Amniotic epithelial cell (primary cell): ENCODE results near the gene VGLL4.
"Not testable (repeated sequence)": the region's sequence is repeated elsewhere in the genome, so short reads cannot be mapped to it uniquely, and the experiment has no call there.

Experiments used
- DNase-seq: peaks from one replicate; pipeline ENCODE4 v3.0.0-alpha.2; 2010; ENCODE audit warnings: low read depth

The VGLL4 gene

DNA sequence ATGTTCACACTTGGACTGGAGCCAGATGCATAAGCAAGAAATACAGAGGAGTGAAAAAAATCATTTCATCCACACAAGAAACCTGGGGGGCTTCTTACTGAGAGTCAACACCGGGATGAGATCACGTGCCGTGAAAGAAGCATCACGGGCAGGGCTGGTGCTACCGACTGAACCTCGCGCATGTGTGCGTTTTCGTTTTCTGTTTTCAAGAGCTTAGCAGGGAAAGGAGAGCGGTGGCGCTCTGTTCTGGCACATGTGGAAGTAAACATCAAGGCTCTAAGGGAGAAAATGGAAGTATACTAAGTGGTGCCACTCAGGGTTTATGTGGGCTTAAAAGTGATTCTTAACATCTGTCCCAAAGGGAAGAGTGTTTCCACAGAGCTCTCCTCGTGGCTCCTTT is 55.9 kb downstream of the VGLL4 start:
- DNase-seq, result no peak

DNA sequence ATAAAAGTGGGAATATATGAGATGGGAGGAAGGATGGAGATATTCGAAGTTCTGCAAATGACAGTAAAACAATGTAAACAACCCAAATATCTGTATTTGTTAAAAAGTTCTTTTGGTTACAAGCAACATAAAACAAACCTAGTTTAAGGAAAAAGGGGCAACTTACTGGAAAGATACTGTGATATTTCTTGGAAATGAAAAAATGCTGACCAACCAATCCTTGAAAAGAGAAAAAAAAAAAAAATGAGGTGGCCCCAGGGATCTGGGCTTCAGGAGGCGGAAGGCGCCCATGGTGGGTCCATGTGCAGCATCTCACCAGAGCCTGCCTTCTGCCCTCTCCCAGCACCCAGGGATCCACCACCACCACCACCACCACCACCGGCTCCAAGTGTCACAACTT is 59.1 kb downstream of the VGLL4 start:
- no peak for DNase-seq

DNA sequence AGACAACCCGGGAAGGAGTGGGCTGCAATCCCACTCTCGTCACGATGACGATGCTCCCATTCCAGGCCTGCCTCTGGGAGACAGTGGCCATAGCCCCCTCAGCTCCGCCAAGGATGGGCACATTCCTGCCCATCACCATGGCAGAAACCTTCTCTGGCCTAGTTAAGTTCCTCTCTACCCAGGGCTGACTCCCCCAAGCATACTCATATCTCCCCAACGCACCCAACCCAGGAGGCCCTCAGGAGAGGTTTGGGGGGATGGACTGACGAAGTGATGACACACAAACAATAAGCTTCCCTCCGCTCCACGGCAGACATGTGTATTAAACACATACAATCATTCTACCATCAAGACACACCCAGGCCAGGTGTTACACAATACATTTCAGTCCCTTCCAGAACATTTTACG is 60.1 kb downstream of the VGLL4 start:
- peak; percentile 61 for DNase-seq

DNA sequence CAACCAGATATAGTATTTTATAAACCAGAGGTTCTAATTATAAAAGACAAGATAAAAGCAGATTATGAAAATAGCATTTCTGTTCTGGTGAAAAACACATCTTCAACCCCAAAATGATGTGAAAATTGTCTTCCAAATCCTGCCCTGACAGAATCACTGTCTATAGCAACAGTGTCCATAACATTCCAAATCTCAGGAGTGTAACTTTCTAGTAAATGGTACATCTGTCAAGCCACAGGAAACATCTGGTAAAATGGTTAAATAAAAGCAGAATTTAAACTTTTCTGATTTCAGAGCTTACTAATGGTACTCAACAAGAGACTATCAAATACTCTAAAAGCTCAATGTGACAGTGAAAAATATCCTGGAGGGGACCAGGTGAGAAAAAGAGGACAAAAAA is 60.5 kb downstream of the VGLL4 start:
- DNase-seq, result no peak

DNA sequence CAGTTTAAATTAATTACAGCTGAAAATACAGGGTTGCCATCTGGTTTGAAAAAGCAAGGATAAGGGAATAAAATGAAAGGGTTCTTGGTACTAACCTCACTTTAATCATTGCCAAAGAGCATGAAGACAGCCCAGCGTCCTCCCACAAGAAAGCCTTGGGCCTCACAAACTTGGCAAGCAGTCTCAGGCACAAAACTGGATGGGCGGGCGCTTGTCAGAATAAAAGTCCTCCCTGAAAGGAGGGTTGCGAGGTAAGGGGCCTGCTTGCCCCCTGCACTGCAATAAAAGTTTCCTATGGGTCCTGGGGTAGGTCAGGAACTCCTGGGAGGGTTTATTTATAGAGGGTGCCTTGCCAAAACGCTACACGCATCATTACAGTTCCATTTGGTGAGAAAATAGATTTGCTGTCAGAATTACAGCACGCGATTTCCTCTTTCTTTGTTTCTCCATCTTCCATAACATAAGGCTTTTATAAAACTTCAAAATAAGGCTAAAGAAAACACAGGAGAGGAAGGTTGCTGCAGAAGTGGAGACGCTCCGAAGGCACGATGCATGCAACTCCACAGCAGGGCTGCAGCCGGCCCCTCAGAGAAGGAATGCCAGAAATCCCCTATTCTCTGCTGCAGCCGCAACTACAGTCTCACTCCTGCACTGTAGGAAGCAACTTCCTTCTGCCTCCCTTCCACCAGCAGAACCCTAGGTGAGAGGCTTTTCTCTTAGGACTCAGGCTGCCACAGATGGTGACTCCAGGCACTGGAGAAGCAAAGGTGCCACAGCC is 61.3 kb downstream of the VGLL4 start:
- peak; percentile 95 for DNase-seq

DNA sequence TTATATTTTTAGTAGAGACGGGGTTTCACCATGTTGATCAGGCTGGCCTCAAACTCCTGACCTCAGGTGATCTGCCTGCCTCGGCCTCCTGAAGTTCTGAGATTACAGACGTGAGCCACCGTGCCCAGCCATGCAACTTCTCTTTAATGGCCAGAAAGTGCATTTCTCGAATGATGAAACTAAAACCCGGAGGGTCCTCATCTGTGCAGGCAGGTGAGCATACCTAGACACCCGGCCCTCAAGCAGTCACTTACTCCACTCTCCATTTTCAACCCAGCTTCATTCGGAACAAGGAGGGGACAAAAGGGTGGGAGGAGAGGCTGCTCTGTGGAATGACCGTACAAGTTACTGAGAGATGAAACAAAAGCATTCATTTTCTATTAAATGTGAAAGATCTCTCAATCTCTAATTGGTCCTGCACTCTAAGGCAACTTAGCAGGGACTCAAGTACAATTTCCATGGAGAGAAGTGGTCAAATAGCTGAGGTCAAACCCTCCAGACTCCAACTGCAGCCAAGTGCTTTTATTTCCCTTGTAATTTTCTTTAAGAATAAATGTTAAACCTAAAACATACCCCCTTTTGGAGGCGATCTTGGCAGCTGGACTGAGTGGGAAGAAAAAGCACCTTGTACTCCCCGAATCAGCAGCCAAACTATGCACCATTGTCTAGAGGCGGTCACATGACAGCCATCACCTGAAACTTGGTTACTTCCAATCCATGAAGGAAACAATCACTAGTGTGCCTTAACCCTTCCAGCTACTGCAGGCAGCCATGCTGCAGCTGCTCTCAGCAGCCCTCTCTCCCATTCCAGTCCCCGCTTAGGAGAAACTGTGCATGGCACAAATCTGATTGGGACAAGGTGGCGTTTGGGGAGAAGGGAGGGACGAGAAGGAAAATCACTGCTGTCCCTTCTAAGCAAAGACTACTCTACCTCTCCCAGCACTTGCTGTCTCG is 62.2 kb downstream of the VGLL4 start:
- no peak for DNase-seq

DNA sequence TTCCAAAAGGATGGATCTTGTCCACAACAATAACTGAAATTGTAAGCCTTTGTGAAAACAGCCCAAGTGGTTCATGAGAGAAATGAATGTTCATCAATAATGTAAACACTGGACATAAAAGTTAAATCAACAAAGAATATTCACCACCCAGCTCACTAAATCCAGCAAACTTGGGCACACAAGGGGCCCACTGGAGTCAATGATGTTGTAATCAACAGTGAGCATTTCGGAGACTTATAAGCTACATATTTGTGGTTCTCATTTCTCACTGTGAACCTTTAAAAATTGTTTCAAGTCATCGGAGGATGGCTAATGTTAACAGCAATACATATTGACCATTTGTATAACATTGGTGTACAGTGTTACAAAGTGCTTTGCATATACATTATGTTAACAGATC is 63.1 kb downstream of the VGLL4 start:
- peak; percentile 54 for DNase-seq

DNA sequence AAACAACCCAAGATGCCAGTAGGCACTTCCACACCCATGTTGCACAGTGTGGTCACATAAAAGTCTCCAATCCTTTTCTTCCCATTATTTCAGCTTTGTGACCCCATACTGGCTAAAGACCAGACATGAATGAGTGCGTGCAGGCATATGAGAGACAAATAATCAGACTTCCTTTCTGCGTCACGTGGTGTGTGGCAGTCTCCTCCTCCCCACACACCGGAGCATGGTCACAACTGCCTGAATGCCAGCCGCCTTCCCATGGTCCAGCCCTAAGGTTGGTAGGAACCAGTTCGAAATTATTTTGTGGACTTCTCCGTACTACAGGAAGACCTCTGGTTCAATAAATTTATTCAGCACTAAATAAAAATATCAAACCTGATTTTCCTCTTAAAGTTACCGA is 65.5 kb downstream of the VGLL4 start:
- DNase-seq, result no peak

DNA sequence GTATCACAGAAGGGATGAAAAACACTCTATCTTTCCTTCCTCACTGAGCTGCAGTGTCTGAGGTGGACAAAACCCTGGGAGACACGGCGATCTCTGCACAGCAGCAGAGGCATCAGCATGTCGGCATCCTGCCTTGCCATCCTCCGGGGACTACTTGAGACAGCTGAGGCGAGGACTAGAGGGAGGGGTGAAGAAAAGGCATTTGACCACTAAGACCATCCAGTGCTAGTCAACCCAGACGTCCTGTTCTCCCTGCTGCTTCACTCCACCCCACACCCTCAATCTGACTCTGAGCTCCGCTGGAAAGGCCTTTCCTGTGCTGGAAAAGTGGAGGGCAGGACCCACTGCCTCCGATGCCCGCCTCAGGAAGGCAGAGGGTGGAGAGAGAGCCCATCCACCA is 67.3 kb downstream of the VGLL4 start:
- no peak for DNase-seq

DNA sequence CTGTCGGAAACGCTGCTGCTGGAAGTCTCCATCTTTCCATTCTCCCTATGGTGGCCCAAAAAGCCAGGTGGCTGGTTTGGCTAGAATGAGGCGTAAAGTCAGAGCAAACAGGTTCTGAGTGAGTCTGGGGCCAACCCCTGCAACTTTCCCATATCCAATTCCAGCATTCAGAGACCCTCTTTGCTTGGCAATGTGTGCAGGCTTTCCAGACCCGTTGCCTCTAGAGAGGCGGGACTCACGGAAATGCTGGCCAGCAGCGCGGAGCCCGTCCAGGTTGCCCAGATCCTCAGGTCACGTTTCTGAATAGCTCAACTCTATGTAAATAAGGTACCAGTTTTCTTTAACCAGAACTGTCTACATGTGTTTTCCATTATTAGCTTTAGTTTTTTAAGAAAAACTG is 68.0 kb downstream of the VGLL4 start:
- DNase-seq, result no peak

DNA sequence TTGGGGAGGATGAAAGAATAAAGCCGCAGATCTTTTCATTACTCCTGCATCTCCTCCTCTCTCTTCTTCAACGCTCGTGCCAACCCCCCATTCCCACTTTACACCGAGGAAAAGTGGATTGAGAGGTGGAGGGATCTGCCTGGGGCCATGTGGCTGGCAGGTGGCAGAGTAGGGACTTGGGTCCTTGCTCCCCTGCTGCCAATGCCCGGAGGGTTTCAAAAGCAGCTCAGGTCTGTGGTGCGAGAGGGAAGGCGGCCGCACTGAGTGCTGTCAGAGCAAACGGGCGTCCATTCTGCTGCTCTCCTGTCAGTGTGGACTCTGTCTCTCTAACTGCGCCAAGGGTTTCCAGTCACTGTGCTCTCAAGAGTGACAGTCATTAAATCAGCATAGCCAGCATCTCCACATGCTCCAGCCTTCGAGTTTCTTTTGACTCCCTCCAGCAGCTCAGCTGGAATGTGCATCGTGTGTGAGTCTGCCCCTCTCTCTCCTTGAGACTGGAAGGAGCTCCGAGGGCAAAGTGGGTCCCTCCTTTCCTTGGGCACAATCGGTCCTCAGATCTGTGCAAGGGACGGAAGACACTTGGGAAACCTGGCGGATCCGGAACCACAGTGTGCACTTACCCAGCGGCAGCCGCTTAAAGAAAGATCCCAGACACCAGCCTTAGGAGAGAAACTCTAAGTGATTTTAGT is 68.6 kb downstream of the VGLL4 start:
- DNase-seq, result no peak

DNA sequence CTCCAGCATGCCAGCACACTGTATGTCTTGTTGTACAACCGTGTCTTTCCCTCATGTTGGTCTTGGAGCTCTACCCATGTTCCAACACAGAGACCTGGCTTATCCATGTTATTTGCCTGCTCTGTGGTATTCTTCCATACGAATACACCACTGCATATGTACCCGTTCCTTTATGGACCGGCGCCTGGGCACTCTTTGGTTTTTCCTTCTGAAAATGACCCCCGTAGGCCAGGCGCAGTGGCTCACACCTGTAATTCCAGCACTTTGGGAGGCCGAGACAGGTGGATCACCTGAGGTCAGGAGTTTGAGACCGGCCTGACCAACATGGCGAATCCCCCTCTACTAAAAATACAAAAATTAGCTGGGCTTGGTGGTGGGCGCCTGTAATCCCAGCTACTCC is 71.1 kb downstream of the VGLL4 start:
- not testable (repeated sequence) for DNase-seq

DNA sequence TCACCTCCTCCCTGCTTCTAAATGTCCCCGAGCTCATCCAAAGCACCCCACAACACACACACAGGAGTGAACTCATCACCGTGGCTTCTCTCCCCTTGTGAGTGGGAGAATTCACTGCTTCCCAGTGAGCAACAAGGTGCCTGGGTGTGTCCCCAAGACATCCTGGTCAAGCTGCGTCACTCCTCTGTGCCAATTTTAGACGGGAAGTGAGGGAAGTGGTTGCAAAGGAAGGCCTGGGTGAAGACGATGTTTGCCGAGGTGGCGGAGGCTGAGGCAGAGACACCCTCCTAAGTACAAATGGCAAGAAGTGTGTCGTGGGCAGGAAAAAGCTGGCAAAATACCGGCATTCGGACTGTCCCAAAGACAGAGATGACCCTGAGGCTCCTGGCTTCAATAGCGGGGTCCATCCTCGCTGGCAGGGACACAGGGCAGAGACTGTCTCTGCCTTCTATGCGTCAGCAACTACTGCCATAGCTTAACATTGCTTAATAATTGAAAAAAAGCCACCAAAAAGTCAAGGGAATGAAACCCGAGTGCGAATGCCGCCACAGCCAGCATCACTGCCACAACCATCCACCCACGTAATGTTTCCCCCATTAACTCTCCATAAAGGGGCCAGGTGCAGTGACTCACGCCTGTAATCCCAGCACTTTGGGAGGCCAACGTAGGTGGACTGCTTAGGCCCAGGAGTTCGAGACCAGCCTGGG is 72.8 kb downstream of the VGLL4 start:
- DNase-seq, result no peak

DNA sequence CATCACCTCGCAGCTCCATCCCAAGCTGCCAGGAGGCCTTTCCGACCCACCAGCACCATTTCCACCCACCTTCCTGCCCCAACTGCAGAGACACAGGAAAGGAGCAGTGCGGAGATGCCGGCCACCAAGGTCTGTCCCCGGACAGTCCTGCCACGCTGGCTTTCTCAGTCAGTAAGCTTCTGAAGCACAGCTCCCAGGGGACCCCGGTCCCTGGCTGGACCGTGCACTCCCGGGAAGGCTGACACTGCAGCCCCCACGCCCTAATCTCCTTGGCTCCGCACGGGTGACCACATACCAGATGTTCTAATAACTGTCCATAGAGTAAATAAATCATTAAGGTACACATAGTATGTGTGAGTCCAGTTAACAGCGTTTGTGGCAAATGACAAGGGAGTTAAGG is 73.5 kb downstream of the VGLL4 start:
- no peak for DNase-seq

DNA sequence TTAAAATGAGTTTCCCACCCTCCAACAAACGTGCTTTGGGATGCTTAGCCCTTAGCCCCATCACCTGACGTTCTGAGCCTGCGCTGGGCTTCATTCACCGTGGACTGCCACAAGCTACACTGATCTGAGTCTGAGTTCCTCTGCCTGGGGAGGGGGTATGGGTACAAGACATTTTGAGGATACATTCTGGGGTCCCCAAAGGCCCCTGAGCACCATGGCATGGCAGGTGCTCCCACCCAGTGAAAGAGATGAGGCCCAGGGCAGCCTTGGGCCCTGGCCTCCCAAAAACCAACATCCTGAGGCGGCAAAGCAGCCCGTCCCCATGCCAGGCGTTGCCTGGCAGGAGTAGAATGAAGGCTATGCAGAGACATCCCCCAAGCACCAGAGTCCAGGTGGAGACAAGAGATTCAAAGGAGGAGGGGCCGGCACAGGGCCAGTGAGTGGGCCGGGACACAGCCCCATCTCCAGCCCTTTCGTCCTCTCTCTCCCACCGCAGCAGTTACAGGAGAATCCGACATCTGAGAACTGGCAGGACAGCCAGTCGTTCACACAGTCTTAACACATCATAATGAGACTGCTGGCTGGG is 74.5 kb downstream of the VGLL4 start:
- no peak for DNase-seq

DNA sequence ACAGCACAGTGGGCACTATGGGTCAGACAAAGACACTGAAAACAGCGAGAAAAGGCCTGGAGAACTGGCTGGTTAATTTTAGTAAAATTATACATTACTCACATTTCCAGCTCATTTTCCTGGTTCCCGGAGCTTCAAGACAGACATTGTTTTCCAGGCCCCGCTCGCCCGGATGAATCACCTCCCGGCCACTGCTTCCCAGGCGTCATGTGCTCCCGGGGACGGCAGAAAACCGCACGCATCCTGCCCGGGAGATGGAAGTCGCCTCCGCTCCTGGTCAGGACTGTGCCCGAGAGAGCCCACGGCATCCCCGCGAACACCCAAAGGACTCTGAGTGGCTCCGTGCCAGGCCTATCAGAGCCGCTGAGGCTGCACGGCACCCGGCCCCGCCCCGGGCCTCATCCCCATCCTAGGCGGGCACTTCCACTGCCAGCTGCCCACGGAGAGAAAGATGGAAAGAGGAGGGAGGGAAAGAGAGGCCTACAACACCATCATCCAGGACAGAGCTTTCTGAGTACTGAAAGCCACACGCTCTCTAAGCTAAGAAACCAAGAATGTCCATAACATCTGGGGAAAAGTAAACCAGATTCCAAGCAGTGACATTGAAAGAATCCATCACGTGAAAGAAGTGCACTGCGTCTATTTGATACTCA is 75.1 kb downstream of the VGLL4 start:
- DNase-seq, result peak; percentile 89

DNA sequence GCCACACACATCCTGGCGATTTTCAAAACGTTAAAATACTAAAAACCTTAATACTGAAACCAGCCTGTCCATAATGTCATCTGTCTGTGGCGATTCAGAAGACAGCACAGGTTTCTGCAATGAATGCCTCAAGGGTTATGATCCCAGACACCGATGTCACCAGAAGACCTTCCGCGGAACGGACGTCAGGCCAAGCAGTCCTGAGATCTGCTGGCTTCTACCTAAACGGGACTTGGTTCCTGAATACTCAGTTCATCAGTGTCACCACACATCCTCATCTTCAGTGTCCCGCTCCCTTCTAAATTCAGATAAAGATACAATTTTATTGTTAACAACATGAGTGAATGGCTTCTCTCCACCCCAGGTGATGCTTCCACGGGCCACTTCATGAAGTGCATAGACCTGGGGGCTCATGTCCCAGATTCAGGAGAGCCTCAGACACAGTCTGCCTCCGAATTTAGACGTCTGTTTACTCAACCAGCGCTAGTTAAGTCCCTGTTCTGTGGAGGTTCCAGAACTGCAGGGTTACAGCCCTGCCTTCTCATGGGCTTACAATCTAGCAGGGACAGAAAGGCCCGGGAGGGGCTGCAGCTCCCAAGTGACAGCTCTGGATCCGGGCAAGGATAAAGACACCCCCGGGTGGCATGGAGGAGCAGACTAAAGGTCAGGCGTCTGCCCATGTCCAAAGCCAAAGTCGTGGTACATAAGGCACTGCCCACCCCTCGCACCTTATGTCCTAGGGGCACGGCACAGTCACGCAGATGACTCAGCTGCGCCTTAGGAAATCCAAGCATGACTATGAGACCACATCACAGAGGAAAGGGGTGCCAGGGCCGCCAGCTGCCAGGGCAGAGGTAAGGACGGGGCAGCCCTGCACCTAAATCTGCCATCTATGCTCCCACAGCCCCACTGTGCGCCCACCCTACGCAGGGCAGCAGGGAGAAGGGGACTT is 75.9 kb downstream of the VGLL4 start:
- DNase-seq, result peak; percentile 84

DNA sequence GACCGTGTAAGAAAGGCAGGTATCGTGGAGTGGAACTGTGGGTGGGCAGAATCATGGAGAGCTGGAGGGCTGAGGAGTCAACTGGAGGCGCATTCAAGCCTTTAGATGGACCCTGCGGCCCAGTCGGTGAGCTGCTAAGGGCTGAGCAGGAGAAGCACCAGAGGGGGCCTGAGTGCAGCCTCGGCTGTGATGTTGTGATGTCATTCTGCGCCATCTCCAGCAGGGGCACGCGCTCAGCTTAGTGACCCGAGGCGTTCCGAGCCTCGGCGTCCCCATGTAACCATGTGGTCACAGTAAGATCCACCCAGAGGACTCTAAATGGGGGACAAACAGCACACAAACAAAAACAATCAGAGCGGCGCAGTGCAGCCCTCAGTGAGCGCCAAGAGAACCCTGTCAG is 76.8 kb downstream of the VGLL4 start:
- no peak for DNase-seq

DNA sequence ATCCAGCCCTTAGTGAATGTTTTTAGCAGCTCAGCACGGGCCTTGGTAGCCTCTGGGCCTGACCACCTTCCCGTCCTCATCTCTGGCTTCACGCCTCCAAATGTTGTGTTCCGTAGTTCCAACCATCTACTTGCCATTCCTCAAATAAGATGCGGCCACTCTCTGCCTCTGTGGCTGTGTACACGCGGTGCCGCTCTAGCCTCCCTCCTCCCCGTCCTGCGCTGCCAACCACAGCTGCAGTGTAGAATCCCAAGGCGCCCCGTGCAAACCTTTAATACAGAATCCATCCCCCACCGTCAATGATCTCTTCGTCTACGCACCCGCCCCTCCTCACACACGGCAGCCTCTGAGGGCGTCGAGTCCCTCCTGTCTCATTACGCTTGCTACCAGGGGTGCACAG is 77.2 kb downstream of the VGLL4 start:
- DNase-seq, result no peak

DNA sequence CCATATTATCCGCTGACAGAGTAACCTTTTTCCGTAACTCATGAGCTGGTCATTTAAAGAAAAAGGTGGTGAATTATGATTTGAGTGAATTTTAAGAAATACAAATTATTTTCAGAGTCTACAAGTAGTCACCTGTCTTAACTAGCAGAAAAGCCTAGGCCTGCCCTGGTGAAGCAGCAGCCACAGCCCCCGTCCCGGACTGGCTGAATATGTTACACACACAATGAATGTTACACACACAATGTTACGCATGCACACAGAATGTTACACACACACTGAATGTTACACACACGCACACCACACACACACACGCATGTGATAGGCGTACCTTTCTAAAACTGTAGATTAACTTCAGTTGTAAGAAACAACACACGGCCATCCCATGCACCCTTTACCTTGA is 77.8 kb downstream of the VGLL4 start:
- DNase-seq, result no peak
